Measurements from ENCODE around the gene OR52D1. TPM values are rescaled to one million over a fixed set of nuclear protein-coding genes. Genes with fewer than 3 reads are reported as not detected.

Gene OR52D1
- total and polyA plus RNA-seq, 2 donors from 2014 or later: not detected

DNA sequence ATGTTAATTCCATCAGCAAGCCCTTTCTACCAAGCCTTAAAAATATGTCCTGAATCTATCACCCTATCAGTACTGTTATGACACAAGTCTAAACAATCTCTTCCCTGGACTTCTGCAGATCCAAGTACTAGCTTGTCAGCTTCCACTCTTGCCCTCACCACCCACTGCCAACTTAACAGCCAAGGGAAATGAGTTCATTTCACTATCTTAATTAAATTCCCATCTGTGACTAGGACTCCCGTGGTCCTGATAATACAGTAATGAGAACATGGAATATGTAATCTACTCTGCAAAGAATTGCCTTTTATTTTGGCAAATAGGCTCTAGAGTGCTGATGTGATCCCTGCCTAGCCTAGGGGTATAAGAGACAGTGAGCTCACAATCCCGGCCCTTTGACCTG lies 11.2 kb downstream of the OR52D1 start:
- FAIRE-seq: no peak
- intact Hi-C loops (cut with DNase I): no loop called here
- TF ChIP-seq, protein P1, sequence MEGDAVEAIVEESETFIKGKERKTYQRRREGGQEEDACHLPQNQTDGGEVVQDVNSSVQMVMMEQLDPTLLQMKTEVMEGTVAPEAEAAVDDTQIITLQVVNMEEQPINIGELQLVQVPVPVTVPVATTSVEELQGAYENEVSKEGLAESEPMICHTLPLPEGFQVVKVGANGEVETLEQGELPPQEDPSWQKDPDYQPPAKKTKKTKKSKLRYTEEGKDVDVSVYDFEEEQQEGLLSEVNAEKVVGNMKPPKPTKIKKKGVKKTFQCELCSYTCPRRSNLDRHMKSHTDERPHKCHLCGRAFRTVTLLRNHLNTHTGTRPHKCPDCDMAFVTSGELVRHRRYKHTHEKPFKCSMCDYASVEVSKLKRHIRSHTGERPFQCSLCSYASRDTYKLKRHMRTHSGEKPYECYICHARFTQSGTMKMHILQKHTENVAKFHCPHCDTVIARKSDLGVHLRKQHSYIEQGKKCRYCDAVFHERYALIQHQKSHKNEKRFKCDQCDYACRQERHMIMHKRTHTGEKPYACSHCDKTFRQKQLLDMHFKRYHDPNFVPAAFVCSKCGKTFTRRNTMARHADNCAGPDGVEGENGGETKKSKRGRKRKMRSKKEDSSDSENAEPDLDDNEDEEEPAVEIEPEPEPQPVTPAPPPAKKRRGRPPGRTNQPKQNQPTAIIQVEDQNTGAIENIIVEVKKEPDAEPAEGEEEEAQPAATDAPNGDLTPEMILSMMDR (IDR thresholded peaks at IDR 0.05; ENCODE audit: borderline replicate concordance, extremely low read depth, insufficient read depth): no peak
- H3K36me3 ChIP-seq (ENCODE audit: control insufficient read depth in 2 of 3, insufficient read depth in 3 of 3, low read length in 3 of 3): no peaks in the 10 kb centered on the region
- no peak overlapping the region for H3K9ac ChIP-seq (ENCODE audit: low read length in 3 of 3)
- DNase-seq: no peak
- no peaks in the 10 kb centered on the region for H3K4me1 ChIP-seq (ENCODE audit: control insufficient read depth in 2 of 3, insufficient read depth in 2 of 3, low read depth in 1 of 3, low read length in 3 of 3)
- H3K27ac ChIP-seq (ENCODE audit: low read depth in 2 of 2, low read length in 2 of 2): no peak overlapping the region
- H3K9me3 ChIP-seq (ENCODE audit: control insufficient read depth in 2 of 3, insufficient read depth in 1 of 3, low read length in 3 of 3): no peaks in the 10 kb centered on the region
- H3K27me3 ChIP-seq (ENCODE audit: control insufficient read depth, insufficient read depth, low read length): no peaks in the 10 kb centered on the region
- H3K4me3 ChIP-seq (ENCODE audit: low read length in 3 of 3): no peak overlapping the region

GRCh38 chr11:5500393-5500801 lies 11.9 kb downstream of the OR52D1 start:
- no peak overlapping the region for H3K4me3 ChIP-seq (ENCODE audit: low read length in 3 of 3)
- FAIRE-seq (no peak), DNase-seq (no peak)
- no peaks in the 10 kb centered on the region for H3K9me3 ChIP-seq (ENCODE audit: control insufficient read depth in 2 of 3, insufficient read depth in 1 of 3, low read length in 3 of 3)
- H3K27me3 ChIP-seq (ENCODE audit: control insufficient read depth, insufficient read depth, low read length): no peaks in the 10 kb centered on the region
- H3K9ac ChIP-seq (ENCODE audit: low read length in 3 of 3): no peak overlapping the region
- intact Hi-C loops (cut with DNase I): no loop called here
- H3K36me3 ChIP-seq (ENCODE audit: control insufficient read depth in 2 of 3, insufficient read depth in 3 of 3, low read length in 3 of 3): no peaks in the 10 kb centered on the region
- H3K4me1 ChIP-seq (ENCODE audit: control insufficient read depth in 2 of 3, insufficient read depth in 2 of 3, low read depth in 1 of 3, low read length in 3 of 3): no peaks in the 10 kb centered on the region
- TF ChIP-seq, protein P1 (IDR thresholded peaks at IDR 0.05; ENCODE audit: borderline replicate concordance, extremely low read depth, insufficient read depth): no peak
- no peak overlapping the region for H3K27ac ChIP-seq (ENCODE audit: low read depth in 2 of 2, low read length in 2 of 2)

- peak; percentile 35 for FAIRE-seq
- TF ChIP-seq, protein P1 (IDR thresholded peaks at IDR 0.05; ENCODE audit: borderline replicate concordance, extremely low read depth, insufficient read depth): no peak
- H3K27ac ChIP-seq (ENCODE audit: low read depth in 2 of 2, low read length in 2 of 2): no peak overlapping the region
- intact Hi-C loops (cut with DNase I): no loop called here
- no peak overlapping the region for H3K4me3 ChIP-seq (ENCODE audit: low read length in 3 of 3)
- DNase-seq: peak in 3 of 5 donors; percentile 16 to 59 (median 17)
- H3K27me3 ChIP-seq (ENCODE audit: control insufficient read depth, insufficient read depth, low read length): no peaks in the 10 kb centered on the region
- H3K36me3 ChIP-seq (ENCODE audit: control insufficient read depth in 2 of 3, insufficient read depth in 3 of 3, low read length in 3 of 3): no peaks in the 10 kb centered on the region
- H3K9me3 ChIP-seq (ENCODE audit: control insufficient read depth in 2 of 3, insufficient read depth in 1 of 3, low read length in 3 of 3): no peaks in the 10 kb centered on the region
- H3K4me1 ChIP-seq (ENCODE audit: control insufficient read depth in 2 of 3, insufficient read depth in 2 of 3, low read depth in 1 of 3, low read length in 3 of 3): no peaks in the 10 kb centered on the region
- H3K9ac ChIP-seq (ENCODE audit: low read length in 3 of 3): no peak overlapping the region
These were observed 16.0 kb downstream of the OR52D1 start for GRCh38 chr11:5504403-5504921.
